Measurements from ENCODE around the gene CCNB1.
"Not testable (repeated sequence)": the region's sequence is repeated elsewhere in the genome, so short reads cannot be mapped to it uniquely, and the experiment has no call there.

Gene CCNB1

DNA sequence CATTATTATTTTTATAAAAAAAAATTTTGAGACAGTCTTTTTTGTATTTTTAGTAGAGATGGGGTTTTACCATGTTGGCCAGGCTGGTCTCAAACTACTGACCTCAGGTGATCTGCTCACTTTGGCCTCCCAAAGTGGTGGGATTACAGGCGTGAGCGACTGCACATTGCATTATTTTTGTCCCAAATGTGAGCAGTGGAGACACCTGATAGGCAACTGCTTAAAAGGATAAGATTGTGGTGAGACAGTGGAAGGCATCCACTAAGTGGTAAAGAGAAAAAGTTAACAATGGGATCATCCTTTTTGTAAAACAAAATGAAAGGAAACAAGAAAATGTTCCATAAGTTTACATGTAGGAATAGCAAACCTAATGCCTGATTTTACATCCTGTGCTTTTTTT is 20.4 kb downstream of the CCNB1 start:
- DNase-seq (ENCODE audit: low read depth), result no peak

DNA sequence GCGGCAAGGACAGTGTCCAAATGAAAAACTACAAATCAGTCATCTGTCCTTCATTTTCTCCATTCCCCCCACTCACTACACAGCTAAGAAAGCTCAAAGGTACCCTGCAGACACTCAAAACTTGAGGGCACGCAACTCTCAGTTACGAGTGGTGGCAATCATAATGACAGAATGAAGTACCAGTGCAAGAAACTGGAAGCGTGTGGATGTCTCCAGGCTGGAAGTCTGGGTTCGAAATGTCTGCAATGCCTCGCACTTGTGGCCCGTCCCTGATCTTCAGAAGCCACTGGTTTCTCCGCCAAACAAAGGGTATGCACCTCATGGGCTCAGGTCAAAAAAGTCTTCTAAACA is 21.8 kb downstream of the CCNB1 start:
- no peak for DNase-seq (ENCODE audit: low read depth)

GRCh38 chr5:69189162-69190086 is 22.5 kb downstream of the CCNB1 start, which contains the start of gene CENPH:
Gene CENPH, plus strand, starts transcription at chr5:69189583. Its CDS starts 52 bp downstream, at chr5:69189635.
- DNase-seq (ENCODE audit: low read depth), result peak; percentile 79

GRCh38 chr5:69202497-69202896 is 35.5 kb downstream of the CCNB1 start:
- no peak for DNase-seq (ENCODE audit: low read depth)

DNA sequence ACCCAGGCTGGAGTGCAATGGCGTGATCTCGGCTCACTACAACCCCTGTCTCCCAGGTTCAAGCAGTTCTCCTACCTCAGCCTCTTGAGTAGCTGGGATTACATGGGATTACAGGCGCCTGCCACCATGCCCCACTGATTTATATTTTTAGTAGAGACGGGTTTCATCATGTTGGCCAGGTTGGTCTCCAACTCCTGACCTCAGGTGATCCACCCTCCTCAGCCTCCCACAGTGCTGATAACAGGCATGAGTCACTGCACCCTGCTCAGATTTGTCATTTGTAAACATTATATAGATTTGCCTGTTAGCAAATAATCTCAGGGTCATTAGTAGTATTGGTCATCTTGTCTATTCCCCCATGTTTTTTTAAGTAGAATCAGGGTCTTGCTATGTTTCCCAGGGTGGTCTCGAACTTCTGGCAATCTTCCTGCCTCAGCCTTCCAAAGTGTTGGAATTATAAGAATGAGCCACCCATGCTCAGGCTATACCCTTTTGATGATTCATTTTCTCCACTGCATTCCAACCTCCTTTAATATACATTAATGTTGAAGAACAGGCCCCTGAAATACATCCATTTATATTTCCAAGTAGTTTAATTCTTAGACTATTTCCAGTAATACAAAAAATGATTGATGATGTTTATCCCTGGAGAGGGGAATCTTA is 39.7 kb downstream of the CCNB1 start:
- DNase-seq (ENCODE audit: low read depth), result no peak

DNA sequence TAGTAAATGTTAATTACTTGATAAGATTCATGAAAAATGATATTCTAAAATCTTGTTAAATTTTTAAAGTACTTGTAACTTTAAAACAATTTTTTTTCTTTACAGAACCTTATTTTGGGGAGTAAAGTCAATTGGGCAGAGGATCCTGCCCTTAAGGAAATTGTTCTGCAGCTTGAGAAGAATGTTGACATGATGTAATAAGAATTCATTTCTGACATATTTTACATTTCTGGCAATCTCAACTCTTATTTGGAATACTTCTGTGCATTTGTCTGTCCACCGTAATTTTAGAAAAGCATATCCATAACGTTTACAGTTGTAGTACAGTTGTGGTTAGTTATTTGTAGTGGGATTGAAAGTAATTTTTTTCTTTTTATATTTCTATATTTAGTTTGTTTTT is 42.7 kb downstream of the CCNB1 start:
- DNase-seq (ENCODE audit: low read depth), result no peak

DNA sequence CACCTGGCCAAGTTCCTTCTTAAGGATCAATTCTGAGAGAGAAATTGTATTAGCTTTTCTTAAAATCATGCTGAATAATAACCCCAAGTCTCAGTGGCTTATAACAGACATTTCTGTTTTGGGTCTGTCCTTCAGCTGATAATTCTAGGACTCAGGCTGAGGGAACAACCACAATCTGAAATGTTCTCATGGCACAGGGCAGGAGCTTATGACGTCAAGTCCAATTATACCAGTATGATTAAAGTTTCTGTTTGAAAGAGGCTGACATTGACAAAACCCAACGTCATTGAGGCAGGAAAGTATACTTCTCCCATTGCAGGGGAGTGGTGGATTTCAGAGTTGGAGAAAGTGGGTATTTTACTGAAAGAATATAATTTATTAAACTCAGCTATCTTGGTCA is 44.2 kb downstream of the CCNB1 start:
- no peak for DNase-seq (ENCODE audit: low read depth)

- DNase-seq (ENCODE audit: low read depth), result no peak
Measured at GRCh38 chr5:69212022-69212421, 45.1 kb downstream of the CCNB1 start.

GRCh38 chr5:69213513-69214215 is 46.7 kb downstream of the CCNB1 start:
- DNase-seq (ENCODE audit: low read depth), result no peak

DNA sequence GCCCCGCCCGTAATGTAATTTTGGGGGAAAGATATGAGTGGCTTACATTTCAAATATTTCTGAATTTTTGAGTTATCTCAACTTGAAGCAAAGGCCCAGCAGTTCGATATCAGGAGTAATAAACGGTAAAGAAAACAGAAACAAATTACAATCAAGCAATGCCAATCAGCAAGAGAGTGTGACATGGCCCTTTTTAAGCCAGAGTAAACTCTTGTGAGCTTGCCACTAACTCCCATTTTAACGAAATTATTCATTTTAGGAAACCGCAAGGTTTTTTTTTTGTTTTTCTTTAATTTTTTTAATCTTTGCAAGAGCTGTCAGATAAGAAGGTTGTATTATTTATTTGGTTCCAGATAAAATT is 50.2 kb downstream of the CCNB1 start:
- DNase-seq (ENCODE audit: low read depth), result no peak

DNA sequence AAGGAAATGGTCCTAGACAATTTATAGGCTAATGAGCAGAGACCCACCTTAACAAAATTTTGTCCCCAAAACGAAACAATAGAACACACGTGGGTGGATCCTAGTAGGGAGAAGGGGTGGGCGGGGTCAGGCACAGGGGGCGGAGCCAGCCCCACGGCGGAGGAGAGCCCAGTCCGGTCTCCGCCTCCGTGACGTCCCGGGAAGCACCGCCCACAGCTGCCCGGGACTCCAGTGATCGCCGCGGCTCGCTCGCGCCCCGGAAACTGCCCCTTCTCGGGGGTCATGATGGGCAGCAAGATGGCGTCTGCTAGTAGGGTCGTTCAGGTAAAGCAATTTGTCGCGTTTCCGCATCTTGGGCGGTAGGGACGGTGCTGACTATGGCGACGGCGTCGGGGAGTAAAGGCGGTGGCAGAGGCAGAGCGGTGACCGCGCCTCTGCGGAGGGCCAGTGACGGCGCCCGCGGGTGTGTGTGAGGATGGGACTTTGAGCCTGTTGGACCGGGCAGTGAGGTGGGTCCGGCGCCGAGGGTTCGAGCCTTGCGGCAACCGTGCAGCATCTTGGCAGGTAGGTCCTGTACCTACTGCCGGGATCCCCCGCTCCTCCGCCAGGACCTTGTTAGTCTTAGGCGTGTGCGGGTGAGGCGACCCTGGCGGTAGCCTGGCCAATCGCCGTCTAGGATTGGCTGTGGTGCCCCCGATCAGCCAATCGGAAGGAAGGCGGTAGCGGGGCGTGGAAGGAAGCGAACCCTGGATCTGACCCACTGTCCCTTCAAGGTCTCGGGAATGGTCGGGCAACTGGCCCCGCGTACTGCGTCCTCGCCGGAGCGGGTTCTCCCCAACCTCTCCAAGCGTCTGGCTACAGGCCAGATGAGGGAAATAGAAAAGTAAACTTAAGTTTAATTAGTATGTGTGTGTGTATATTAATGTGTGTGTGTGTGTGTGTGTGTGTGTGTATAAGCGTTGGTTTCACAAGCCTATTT is 50.9 kb downstream of the CCNB1 start:
- DNase-seq (ENCODE audit: low read depth), result peak; percentile 94

DNA sequence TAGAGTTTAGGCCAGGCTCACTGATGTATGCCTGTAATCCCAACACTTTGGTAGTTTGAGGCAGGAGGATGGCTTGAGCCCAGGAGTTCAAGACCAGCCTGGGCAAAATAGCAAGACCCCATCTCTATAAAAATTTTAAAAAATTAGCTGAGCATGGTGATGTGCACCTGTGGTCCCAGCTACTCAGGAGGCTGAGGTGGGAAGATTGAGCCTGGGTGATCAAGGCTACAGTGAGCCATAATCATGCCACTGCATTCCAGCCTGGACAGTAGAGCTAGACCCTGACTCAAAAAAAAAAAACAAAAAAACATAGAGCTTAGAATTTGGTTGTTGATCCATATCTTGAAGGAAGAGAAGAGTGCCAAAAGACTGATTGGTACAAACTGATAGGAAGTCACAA is 53.0 kb downstream of the CCNB1 start:
- DNase-seq (ENCODE audit: low read depth), result no peak

GRCh38 chr5:69220371-69220770 is 53.4 kb downstream of the CCNB1 start:
- DNase-seq (ENCODE audit: low read depth), result not testable (repeated sequence)

- DNase-seq (ENCODE audit: low read depth), result not testable (repeated sequence)
Measured at GRCh38 chr5:69220833-69221232, 53.9 kb downstream of the CCNB1 start.

- no peak for DNase-seq (ENCODE audit: low read depth)
Measured at GRCh38 chr5:69224520-69224919, 57.6 kb downstream of the CCNB1 start.

DNA sequence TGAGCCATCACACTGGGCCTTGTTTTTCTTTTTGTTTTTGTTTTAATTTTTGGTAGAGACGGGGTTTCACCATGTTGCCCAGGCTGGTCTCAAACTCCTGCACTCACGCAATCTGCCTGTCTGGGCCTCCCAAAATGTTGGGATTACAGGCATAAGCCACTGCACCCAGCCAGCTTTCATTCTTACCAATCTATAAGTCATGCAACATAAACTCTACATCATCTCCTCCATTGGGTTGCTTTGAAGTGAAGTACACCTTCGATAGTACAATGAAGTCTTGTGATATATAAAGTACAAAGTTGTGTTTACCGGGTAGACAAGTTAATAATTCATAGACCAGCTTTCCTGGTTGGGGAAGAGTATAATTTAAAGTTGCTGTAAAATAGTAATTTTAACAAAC is 58.9 kb downstream of the CCNB1 start:
- DNase-seq (ENCODE audit: low read depth), result no peak

Data from T-helper 22 cell (primary cell).